ENCODE measurements around the gene SLX9. TPM values are rescaled to one million over a fixed set of nuclear protein-coding genes. Genes with fewer than 3 reads are reported as not detected.

The SLX9 gene
- total and polyA plus RNA-seq, 5 experiments from 2014 or later: 11.7 to 27.9 (median 13.5) TPM

GRCh38 chr21:44933918-44934260, 5.9 kb upstream of the SLX9 start:
- H3K27ac Mint-ChIP-seq: no peak overlapping the region
- H3K9me3 Mint-ChIP-seq: no peaks in the 10 kb centered on the region
- peaks cover 21 to 36% (median 34%) of the 10 kb centered on the region in 4 donors for H3K4me1 Mint-ChIP-seq
- POLR2A ChIA-PET: interaction anchor here (8.6 to 13.7 kb wide), 3 partner anchors 21 to 60 kb away, joined by 91 to 703 read pairs (median 238); partner anchors contain the start of genes ITGB2 and PTTG1IP
- ATAC-seq (no peak), DNase-seq (no peak)
- no peaks in the 10 kb centered on the region for H3K27me3 Mint-ChIP-seq
- H3K36me3 Mint-ChIP-seq: no peaks in the 10 kb centered on the region
- H3K4me3 Mint-ChIP-seq: peak overlapping the region in 1 of 10 donors; percentile 10

- H3K36me3 Mint-ChIP-seq: no peaks in the 10 kb centered on the region
- DNase-seq: no peak
- H3K4me1 Mint-ChIP-seq: peaks cover 21 to 36% (median 34%) of the 10 kb centered on the region in 4 donors
- H3K27me3 Mint-ChIP-seq: no peaks in the 10 kb centered on the region
- peak overlapping the region in 1 of 10 donors; percentile 10 for H3K4me3 Mint-ChIP-seq
- no peak for ATAC-seq
- POLR2A ChIA-PET: interaction anchor here (10.3 to 13.7 kb wide), 2 partner anchors 21 to 41 kb away, joined by 238 to 703 read pairs; partner anchors contain the start of gene ITGB2
- H3K27ac Mint-ChIP-seq: peak overlapping the region in 1 of 10 donors; percentile 11
- H3K9me3 Mint-ChIP-seq: no peaks in the 10 kb centered on the region
These were observed 5.6 kb upstream of the SLX9 start for GRCh38 chr21:44934276-44934675.

- Mint-ChIP-seq H3K4me3 (peak overlapping the region in 1 of 10 donors; percentile 38), H3K9me3 (no peaks in the 10 kb centered on the region), H3K27me3 (no peaks in the 10 kb centered on the region), H3K27ac (no peak overlapping the region), H3K4me1 (peaks cover 18 to 32% (median 28%) of the 10 kb centered on the region in 4 donors), H3K36me3 (no peaks in the 10 kb centered on the region)
- POLR2A ChIA-PET: interaction anchor here (1.3 to 13.7 kb wide), 3 partner anchors 22 to 42 kb away, joined by 4 to 703 read pairs (median 238); partner anchors contain the start of gene ITGB2
- no peak for ATAC-seq
- no peak for DNase-seq
These were observed 4.9 kb upstream of the SLX9 start for GRCh38 chr21:44934797-44935532.

- Mint-ChIP-seq H3K4me3 (no peak overlapping the region), H3K4me1 (peaks cover 14 to 30% (median 26%) of the 10 kb centered on the region in 4 donors), H3K36me3 (no peaks in the 10 kb centered on the region), H3K27me3 (no peaks in the 10 kb centered on the region), H3K9me3 (no peaks in the 10 kb centered on the region), H3K27ac (no peak overlapping the region)
- no peak for DNase-seq
- POLR2A ChIA-PET: interaction anchor here (1.3 to 13.7 kb wide), 2 partner anchors 23 to 43 kb away, joined by 4 to 703 read pairs; partner anchors contain the start of gene ITGB2
- ATAC-seq: no peak
These were observed 4.3 kb upstream of the SLX9 start for GRCh38 chr21:44935533-44935927.

- H3K9me3 Mint-ChIP-seq: no peaks in the 10 kb centered on the region
- peak overlapping the region; percentile 81 to 93 (median 86) for H3K27ac Mint-ChIP-seq
- H3K4me1 Mint-ChIP-seq: peaks cover 22 to 45% (median 38%) of the 10 kb centered on the region in 4 donors
- peak overlapping the region; percentile 82 to 93 (median 88) for H3K4me3 Mint-ChIP-seq
- POLR2A ChIA-PET: interaction anchor here (0.7 to 4.3 kb wide), 10 partner anchors 8 to 544 kb away, joined by 3 to 22 read pairs (median 6); partner anchors contain the start of genes ADARB1, PTTG1IP and UBE2G2
- peaks cover 0 to 2% (median 0%) of the 10 kb centered on the region in 3 donors for H3K36me3 Mint-ChIP-seq
- DNase-seq (peak in 1 of 10 donors; percentile 62), ATAC-seq (no peak)
- no peaks in the 10 kb centered on the region for H3K27me3 Mint-ChIP-seq
These were observed 877 bp upstream of the SLX9 start for GRCh38 chr21:44938772-44939531.

- POLR2A ChIA-PET: interaction anchor here (0.6 to 4.3 kb wide), 17 partner anchors 8 to 543 kb away, joined by 3 to 22 read pairs (median 4); partner anchors contain the start of genes ADARB1, PTTG1IP and UBE2G2
- Mint-ChIP-seq H3K9me3 (no peaks in the 10 kb centered on the region), H3K4me3 (peak overlapping the region; percentile 82 to 93 (median 89)), H3K36me3 (peaks cover 0 to 7% (median 2%) of the 10 kb centered on the region in 3 donors), H3K27me3 (no peaks in the 10 kb centered on the region), H3K27ac (peak overlapping the region; percentile 11 to 93 (median 84)), H3K4me1 (peaks cover 25 to 55% (median 44%) of the 10 kb centered on the region in 4 donors)
- DNase-seq: peak in 1 of 10 donors; percentile 52
- ATAC-seq: peak; percentile 43 to 54
These were observed 345 bp downstream of the SLX9 start for GRCh38 chr21:44940116-44940631.

- Mint-ChIP-seq H3K4me1 (peaks cover 29 to 64% (median 50%) of the 10 kb centered on the region in 4 donors), H3K9me3 (no peaks in the 10 kb centered on the region), H3K27ac (peak overlapping the region in 7 of 10 donors; percentile 27 to 91 (median 56)), H3K27me3 (no peaks in the 10 kb centered on the region), H3K4me3 (peak overlapping the region; percentile 81 to 91 (median 88)), H3K36me3 (peaks cover 0 to 15% (median 2%) of the 10 kb centered on the region in 3 donors)
- peak in 1 of 10 donors; percentile 45 for DNase-seq
- POLR2A ChIA-PET: interaction anchor here (0.6 to 2.5 kb wide), 2 partner anchors 10 to 171 kb away, joined by 3 to 13 read pairs; no protein-coding TSS in a partner anchor
- ATAC-seq: no peak
These were observed 1.7 kb downstream of the SLX9 start for GRCh38 chr21:44941567-44941966.

GRCh38 chr21:44942566-44942965, 2.7 kb downstream of the SLX9 start:
- DNase-seq (no peak), ATAC-seq (no peak)
- POLR2A ChIA-PET: no interaction called here
- H3K4me1 Mint-ChIP-seq: peaks cover 29 to 68% (median 51%) of the 10 kb centered on the region in 4 donors
- H3K4me3 Mint-ChIP-seq: peak overlapping the region in 9 of 10 donors; percentile 64 to 90 (median 84)
- no peaks in the 10 kb centered on the region for H3K27me3 Mint-ChIP-seq
- peaks cover 0 to 19% (median 2%) of the 10 kb centered on the region in 3 donors for H3K36me3 Mint-ChIP-seq
- peak overlapping the region in 6 of 10 donors; percentile 1 to 74 (median 54) for H3K27ac Mint-ChIP-seq
- no peaks in the 10 kb centered on the region for H3K9me3 Mint-ChIP-seq

- ATAC-seq (no peak), DNase-seq (peak in 1 of 10 donors; percentile 40)
- Mint-ChIP-seq H3K4me3 (peak overlapping the region in 2 of 10 donors; percentile 14 to 15), H3K9me3 (no peaks in the 10 kb centered on the region), H3K4me1 (peaks cover 32 to 68% (median 53%) of the 10 kb centered on the region in 4 donors), H3K27me3 (no peaks in the 10 kb centered on the region), H3K36me3 (peaks cover 0 to 20% (median 2%) of the 10 kb centered on the region in 3 donors), H3K27ac (peak overlapping the region in 3 of 10 donors; percentile 26 to 35 (median 33))
- POLR2A ChIA-PET: interaction anchor here (1.4 to 1.6 kb wide), 2 partner anchors 22 to 70 kb away, joined by 3 read pairs; partner anchors contain the start of gene PTTG1IP
These were observed 3.3 kb downstream of the SLX9 start for GRCh38 chr21:44943005-44943685.

GRCh38 chr21:44943686-44944550, 4.1 kb downstream of the SLX9 start:
- DNase-seq: peak in 1 of 10 donors; percentile 43
- peak overlapping the region in 3 of 10 donors; percentile 29 to 33 (median 32) for H3K27ac Mint-ChIP-seq
- no peaks in the 10 kb centered on the region for H3K27me3 Mint-ChIP-seq
- peaks cover 0 to 20% (median 2%) of the 10 kb centered on the region in 3 donors for H3K36me3 Mint-ChIP-seq
- POLR2A ChIA-PET: interaction anchor here (1.4 to 1.6 kb wide), 2 partner anchors 22 to 71 kb away, joined by 3 read pairs; partner anchors contain the start of gene PTTG1IP
- ATAC-seq: no peak
- H3K9me3 Mint-ChIP-seq: no peaks in the 10 kb centered on the region
- H3K4me1 Mint-ChIP-seq: peaks cover 32 to 64% (median 49%) of the 10 kb centered on the region in 4 donors
- H3K4me3 Mint-ChIP-seq: peak overlapping the region in 1 of 10 donors; percentile 41

All from naive thymus-derived CD8-positive, alpha-beta T cell (primary cell).